HepG2 (cell line): ENCODE results near the gene RORC. TPM values are rescaled to one million over a fixed set of nuclear protein-coding genes. Genes with fewer than 3 reads are reported as not detected.

Experiments used
- ATAC-seq: fragments of 200-7000 bp; cut with Tn5 transposase; 3 replicates; pipeline ENCODE4 v1.9.1; 2020; ENCODE audit warnings: mild to moderate bottlenecking, moderate library complexity
- BruUV-seq: library from RNA; stranded (reverse); fragments of 400-500 nt; replicated peaks from 2 replicates; lab custom pipeline; 2021; lab: Mats Ljungman, UMichigan
- CTCF ChIA-PET: fragments of 300-600 bp; formaldehyde crosslinking; extraction: SDS; loops from one replicate; lab custom pipeline; 2021; ENCODE audit warnings: low total read pairs, inconsistent platforms, low intra/inter-chr PET ratio; lab: Yijun Ruan, JAX
- POLR2A ChIA-PET: fragments of 350-600 bp; sonication (Branson Sonifier 250); formaldehyde crosslinking; loops from one replicate; lab custom pipeline; 2020; ENCODE audit warnings: antibody characterized with exemption, inconsistent platforms; lab: Yijun Ruan, JAX
- DNase-seq: peaks from one replicate; pipeline ENCODE4 v3.0.0-alpha.2; 2015; ENCODE audit warnings: low spot score
- FAIRE-seq: peaks from 3 replicates; lab custom pipeline; 2011; peaks lifted over from hg19 to GRCh38; lab: Jason Lieb, UNC
- H2AFZ ChIP-seq: one replicate; pipeline ENCODE4 v1.6.1; 2011; ENCODE audit warnings: low read length, inconsistent platforms
- H3K27ac ChIP-seq: fragments of 300-600 bp; 3 replicates; pipeline ENCODE4 v1.8.0; 2011; ENCODE audit warnings: mixed run types, mild to moderate bottlenecking, mixed read lengths, low read length, inconsistent platforms; ENCODE audit not compliant: insufficient read depth; ENCODE audit errors: extremely low read length
- H3K27me3 ChIP-seq, 2 experiments: fragments of 200-600 bp in 1 of 2; 2 replicates in 1 of 2; 3 replicates in 1 of 2; pipeline versions ENCODE4 v1.6.0 to v1.8.0; 2011; ENCODE audit warnings: low read length in 2 of 2, mild to moderate bottlenecking in 2 of 2, moderate library complexity in 2 of 2, inconsistent platforms in 1 of 2; ENCODE audit not compliant: insufficient read depth in 2 of 2, control insufficient read depth in 1 of 2
- H3K36me3 ChIP-seq, 2 experiments: fragments of 200-600 bp in 1 of 2; replicated peaks in 1 of 2; 2 replicates in 1 of 2; 3 replicates in 1 of 2; pipeline versions ENCODE4 v1.5.1 to v1.8.0; 2011; ENCODE audit warnings: low read length in 2 of 2, inconsistent platforms in 1 of 2; ENCODE audit not compliant: insufficient read depth in 2 of 2, control insufficient read depth in 1 of 2
- H3K4me1 ChIP-seq: 2 replicates; pipeline ENCODE4 v1.5.1; 2012; ENCODE audit warnings: low read length, inconsistent platforms; ENCODE audit not compliant: insufficient read depth
- H3K4me2 ChIP-seq: 2 replicates; pipeline ENCODE4 v1.6.0; 2011; ENCODE audit warnings: low read depth, low read length, inconsistent platforms
- H3K4me3 ChIP-seq, 3 experiments: fragments of 200-600 bp in 1 of 3; sonication (generic), shearing (Covaris generic) in 1 of 3; replicated peaks in 1 of 3; 2 replicates each; pipeline ENCODE4 v1.5.1; 2011 to 2016; ENCODE audit warnings: low read length in 3 of 3, inconsistent platforms in 2 of 3, low read depth in 2 of 3, mild to moderate bottlenecking in 2 of 3, control low read depth in 1 of 3, mixed read lengths in 1 of 3; ENCODE audit not compliant: insufficient read depth in 1 of 3
- H3K79me2 ChIP-seq: one replicate; pipeline ENCODE4 v1.6.1; 2011; ENCODE audit warnings: low read length, inconsistent platforms; ENCODE audit not compliant: insufficient read depth
- H3K9ac ChIP-seq: 2 replicates; pipeline ENCODE4 v1.6.0; 2011; ENCODE audit warnings: mild to moderate bottlenecking, low read depth, low read length, inconsistent platforms; ENCODE audit not compliant: insufficient read depth
- H3K9me3 ChIP-seq: 2 replicates; pipeline ENCODE4 v1.5.1; 2012; ENCODE audit warnings: mild to moderate bottlenecking, low read length
- H4K20me1 ChIP-seq: 2 replicates; pipeline ENCODE4 v1.6.0; 2011; ENCODE audit warnings: inconsistent platforms, mild to moderate bottlenecking, low read length, moderate library complexity; ENCODE audit not compliant: insufficient read depth
- CENPX ChIP-seq: sonication (generic); formaldehyde crosslinking; IDR thresholded peaks from 2 replicates; pipeline ENCODE4 v1.9.0; 2021; ENCODE audit warnings: mild to moderate bottlenecking, missing genetic modification reagents, moderate library complexity
- HOXA7 ChIP-seq: sonication (generic); formaldehyde crosslinking; IDR thresholded peaks from 2 replicates; pipeline ENCODE4 v1.8.1; 2022; ENCODE audit warnings: mild to moderate bottlenecking, missing genetic modification reagents, moderate library complexity
- MYPOP ChIP-seq: sonication (generic); formaldehyde crosslinking; IDR thresholded peaks from 2 replicates; pipeline ENCODE4 v1.8.1; 2023; ENCODE audit warnings: mild to moderate bottlenecking, moderate library complexity, missing genetic modification reagents
- NBN ChIP-seq: fragments of 450-650 bp; conservative IDR thresholded peaks from 2 replicates; pipeline ENCODE4 v1.6.1; 2017
- NR2F2 ChIP-seq: IDR thresholded peaks from 2 replicates; pipeline ENCODE4 v1.6.1; 2012; ENCODE audit warnings: low read depth, inconsistent platforms, borderline replicate concordance
- SMARCE1 ChIP-seq: fragments of 450-650 bp; IDR thresholded peaks from 2 replicates; pipeline ENCODE4 v1.6.1; 2017; ENCODE audit warnings: borderline replicate concordance
- TBX2 ChIP-seq: sonication (generic); formaldehyde crosslinking; IDR thresholded peaks from 2 replicates; pipeline ENCODE4 v1.5.0; 2020; ENCODE audit warnings: missing genetic modification reagents, mild to moderate bottlenecking, borderline replicate concordance
- THAP8 ChIP-seq: sonication (generic); formaldehyde crosslinking; IDR thresholded peaks from 2 replicates; pipeline ENCODE4 v1.5.1; 2020; ENCODE audit warnings: missing genetic modification reagents, mild to moderate bottlenecking, borderline replicate concordance
- WGBS: methylation state at CpG from one replicate; pipeline ENCODE4 v1.1.6; 2017; ENCODE audit warnings: low lambda C conversion rate; 5-methylcytosine and 5-hydroxymethylcytosine counted together
- in situ Hi-C: cut with HindIII; loops from 2 replicates; pipeline ENCODE4 v1.10.0; 2017; ENCODE audit warnings: low pct_unique_long_range_greater_than_20kb; ENCODE audit not compliant: extremely low pct_ligation_motif_present
- intact Hi-C: fragments of 100-400 bp; cut with micrococcal nuclease; formaldehyde crosslinking; loops from one replicate; pipeline ENCODE4 v1.10.0; 2022; ENCODE audit not compliant: unreplicated experiment
- polyA plus RNA-seq, 8 experiments: library from polyadenylated mRNA; depleted of rRNA in 3 of 8; stranded (reverse) in 7 of 8; unstranded in 1 of 8; fragments of >200 nt; fragmentation: Illumina TruSeq in 4 of 8; extraction: Trizol in 4 of 8; gene quantifications; 2 replicates each; pipeline versions ENCODE4 v1.2.1 to v1.2.3, GENCODE V29; 2011 to 2016; ENCODE audit warnings: low read depth in 4 of 8, missing spikeins in 1 of 8, mixed read lengths in 1 of 8; ENCODE audit not compliant: insufficient read depth in 1 of 8
- total RNA-seq, 5 experiments: library from RNA; depleted of rRNA; stranded (reverse); fragments of >200 nt; fragmentation: Illumina TruSeq; extraction: Trizol; gene quantifications; 2 replicates each; pipeline ENCODE4 v1.2.3, GENCODE V29; 2016; ENCODE audit warnings: low read depth in 1 of 5

The RORC gene
- total and polyA plus RNA-seq, 2 of the 13 experiments (the other 11 are each of a cell fraction or from before 2014, with no cell fraction given): 2.5 to 6.5 TPM

GRCh38 chr1:151807131-151807530 is 24.5 kb downstream of the RORC start:
- H3K79me2 ChIP-seq: no peaks in the 10 kb centered on the region
- no peaks in the 10 kb centered on the region for H3K9me3 ChIP-seq
- H4K20me1 ChIP-seq: no peaks in the 10 kb centered on the region
- H3K4me2 ChIP-seq: no peak overlapping the region
- no peaks in the 10 kb centered on the region; a peak in 2 of 5 replicates for H3K27me3 ChIP-seq
- ChIA-PET POLR2A (interaction anchor here (0.8 kb wide), 1 partner anchor 25 kb away, joined by 3 read pairs; no protein-coding TSS in a partner anchor), CTCF (no interaction called here)
- TF ChIP-seq TBX2 (CRISPR knock-in tag) (no peak), NBN (no peak), HOXA7 (no peak), NR2F2 (no peak), SMARCE1 (no peak), THAP8 (CRISPR knock-in tag) (no peak), MYPOP (CRISPR knock-in tag) (no peak), CENPX (CRISPR knock-in tag) (no peak)
- 70% methylated on average over 3 of the region's 5 CpGs for WGBS
- intact Hi-C loops: no loop called here
- H3K36me3 ChIP-seq: no peaks in the 10 kb centered on the region
- no peak for ATAC-seq
- no peak overlapping the region for H2AFZ ChIP-seq
- no peak for DNase-seq
- no TSS peak for BruUV-seq
- FAIRE-seq: no peak
- in situ Hi-C loops: no loop called here
- no peak overlapping the region for H3K4me3 ChIP-seq
- no peak overlapping the region for H3K27ac ChIP-seq
- H3K4me1 ChIP-seq: peaks cover 11% of the 10 kb centered on the region; the same call in 1 of the 2 replicates
- H3K9ac ChIP-seq: no peak overlapping the region
